Hematopoietic multipotent progenitor cell (in vitro differentiated cells): ENCODE results near the gene VSTM4. TPM values are rescaled to one million over a fixed set of nuclear protein-coding genes. Genes with fewer than 3 reads are reported as not detected.

Experiments
- DNase-seq, 3 donors: peaks; one replicate each; pipeline ENCODE4 v3.0.0-alpha.2; 2011 to 2015; ENCODE audit warnings: low read depth in 2 of 3, low spot score in 2 of 3
- total RNA-seq: library from RNA; depleted of rRNA; stranded (reverse); fragments of >200 nt; gene quantifications from one replicate; pipeline ENCODE4 v1.2.3, GENCODE V29; 2012

The VSTM4 gene
- total RNA-seq, 1 donor: 0.27 TPM

DNA sequence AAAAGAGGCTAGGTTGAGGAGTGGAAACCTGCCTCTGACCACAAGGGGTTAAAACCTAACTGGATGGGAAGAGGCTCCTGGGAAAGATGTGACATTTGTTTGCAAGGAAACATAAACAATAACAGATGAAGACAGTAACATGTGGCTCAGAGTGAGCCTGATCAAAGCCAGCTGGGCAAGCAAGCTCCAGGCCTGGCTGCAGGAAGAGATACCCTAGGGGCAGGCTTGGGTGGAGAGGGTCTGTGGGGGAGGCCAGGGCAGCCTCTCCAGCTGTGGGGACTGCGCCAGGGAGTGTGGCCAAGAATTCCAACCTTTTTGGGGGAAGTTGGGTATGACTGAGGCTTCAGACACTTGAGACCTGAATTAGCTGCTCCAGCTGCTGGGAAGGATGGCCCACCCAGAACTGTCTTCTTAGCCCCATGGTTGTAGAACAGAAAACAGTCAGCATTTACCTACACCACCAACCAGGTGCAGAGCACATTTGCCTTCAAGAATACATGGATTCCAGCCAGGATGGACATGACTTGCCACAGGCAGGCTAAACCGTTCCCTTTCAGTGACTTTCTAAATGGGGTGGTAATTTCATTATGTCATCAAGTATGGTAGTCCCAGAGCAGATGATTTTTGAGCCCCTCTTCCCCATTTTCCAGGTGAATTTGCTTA lies 28.9 kb upstream of the VSTM4 start:
- DNase-seq: no peak

DNA sequence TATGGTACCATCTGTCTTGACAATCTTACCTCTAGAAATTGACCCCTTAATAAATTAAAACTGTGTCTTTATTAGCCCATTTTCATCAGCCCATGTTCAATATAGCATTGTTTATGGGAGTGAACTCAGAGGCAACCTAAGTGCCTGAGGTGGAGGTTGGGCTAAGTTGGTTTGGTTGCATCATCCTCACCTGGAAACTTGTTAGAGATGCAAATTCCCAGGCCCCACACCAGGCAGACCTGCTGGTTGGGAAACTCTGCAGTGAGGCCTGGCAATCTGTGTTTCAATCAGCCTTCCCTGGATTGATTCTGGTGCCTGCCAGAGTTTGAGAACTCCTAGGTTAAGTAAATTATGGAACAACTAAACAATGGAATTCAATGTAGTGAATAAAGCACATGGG lies 27.9 kb upstream of the VSTM4 start:
- no peak for DNase-seq

DNA sequence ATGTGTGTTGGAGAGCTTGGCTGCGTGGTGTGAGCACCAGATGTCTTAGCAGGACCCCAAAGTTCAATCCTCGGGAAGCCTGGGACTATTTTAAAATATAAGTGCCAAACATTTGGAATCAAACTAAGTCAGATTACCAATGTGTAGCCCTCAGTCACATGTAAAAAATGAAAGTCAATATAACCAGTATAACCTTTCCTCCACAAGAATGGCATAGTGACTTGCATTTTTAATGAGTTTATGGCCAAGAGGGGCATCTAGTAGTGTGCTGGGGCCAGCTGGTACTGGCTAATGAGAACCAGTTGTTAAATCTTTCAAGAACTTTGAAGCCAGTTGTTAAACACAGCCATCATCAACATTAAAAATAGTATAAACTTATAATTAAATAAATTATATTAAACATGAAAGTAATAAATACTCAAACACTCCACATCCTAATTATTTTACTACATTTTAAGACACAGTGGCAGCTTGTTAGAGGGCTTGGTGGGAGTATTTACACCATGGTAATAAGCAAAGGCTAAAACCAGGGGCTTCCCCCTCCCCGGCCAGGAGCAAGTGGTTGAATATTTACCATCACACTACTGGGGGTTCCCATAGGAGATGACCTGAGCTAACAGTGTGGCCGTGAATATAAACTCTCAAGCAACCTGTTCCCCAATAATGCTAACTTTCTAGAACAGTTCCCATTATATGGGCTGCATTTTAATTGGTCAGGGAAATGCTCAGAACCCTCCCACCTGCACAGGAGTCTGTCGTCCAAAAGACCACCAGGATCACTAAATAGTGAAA lies 26.4 kb upstream of the VSTM4 start:
- no peak for DNase-seq

DNA sequence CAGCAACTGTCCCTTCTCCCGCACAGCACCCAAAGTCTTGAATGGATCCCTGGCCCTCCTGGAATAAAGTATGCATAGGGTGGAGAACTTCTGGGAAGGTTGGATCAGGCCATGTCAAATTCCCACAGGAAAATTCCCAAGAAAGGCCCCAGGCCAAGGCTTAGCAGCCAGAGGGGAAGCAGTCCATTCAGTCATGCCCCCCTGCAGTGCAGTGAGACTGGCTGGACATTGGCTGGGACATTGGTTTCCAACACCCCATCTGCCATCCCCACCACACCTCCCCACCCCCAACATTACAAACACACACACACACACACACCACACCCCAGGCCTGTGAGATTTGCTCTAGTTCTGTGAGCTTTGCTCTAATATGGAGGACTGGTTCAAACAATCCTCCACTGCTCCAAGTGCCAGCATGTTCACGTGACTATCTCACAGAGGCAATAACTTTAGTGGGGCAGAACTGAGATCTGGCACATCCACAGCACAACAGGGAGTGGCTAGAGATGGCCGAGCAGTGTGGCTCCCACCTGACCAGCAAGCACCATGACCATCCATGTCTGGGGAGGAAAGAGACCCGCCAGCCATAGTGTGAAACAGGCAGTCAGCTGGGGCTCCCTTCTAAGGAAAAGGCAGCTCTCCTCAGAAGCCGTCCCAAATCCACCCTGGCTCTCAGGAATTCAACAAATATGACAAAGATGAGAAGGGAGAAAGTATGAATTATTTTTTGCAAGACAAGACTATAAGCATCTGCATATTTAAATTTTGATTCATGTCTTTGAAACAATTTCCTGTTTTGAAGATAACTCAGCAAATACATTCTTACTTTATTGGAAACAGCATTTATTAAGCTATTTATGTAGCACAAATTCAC lies 25.2 kb upstream of the VSTM4 start:
- DNase-seq: no peak

DNA sequence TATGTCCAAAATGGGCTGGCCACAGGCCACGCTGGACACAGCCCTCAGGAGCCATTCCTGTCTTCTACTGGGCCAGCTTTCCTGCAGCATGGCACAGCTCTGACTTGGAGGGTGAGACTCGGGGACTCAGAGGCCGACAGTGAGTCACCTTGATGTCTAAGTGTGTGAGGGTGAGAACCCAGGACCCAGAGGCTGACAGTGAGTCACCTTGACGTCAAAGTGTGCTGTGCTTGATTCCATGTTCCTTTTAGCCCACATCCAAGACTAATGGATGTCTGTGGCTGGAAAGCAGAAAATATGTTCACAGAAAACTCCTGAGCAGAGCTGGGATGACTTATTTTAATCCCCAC lies 24.5 kb upstream of the VSTM4 start:
- DNase-seq: no peak

DNA sequence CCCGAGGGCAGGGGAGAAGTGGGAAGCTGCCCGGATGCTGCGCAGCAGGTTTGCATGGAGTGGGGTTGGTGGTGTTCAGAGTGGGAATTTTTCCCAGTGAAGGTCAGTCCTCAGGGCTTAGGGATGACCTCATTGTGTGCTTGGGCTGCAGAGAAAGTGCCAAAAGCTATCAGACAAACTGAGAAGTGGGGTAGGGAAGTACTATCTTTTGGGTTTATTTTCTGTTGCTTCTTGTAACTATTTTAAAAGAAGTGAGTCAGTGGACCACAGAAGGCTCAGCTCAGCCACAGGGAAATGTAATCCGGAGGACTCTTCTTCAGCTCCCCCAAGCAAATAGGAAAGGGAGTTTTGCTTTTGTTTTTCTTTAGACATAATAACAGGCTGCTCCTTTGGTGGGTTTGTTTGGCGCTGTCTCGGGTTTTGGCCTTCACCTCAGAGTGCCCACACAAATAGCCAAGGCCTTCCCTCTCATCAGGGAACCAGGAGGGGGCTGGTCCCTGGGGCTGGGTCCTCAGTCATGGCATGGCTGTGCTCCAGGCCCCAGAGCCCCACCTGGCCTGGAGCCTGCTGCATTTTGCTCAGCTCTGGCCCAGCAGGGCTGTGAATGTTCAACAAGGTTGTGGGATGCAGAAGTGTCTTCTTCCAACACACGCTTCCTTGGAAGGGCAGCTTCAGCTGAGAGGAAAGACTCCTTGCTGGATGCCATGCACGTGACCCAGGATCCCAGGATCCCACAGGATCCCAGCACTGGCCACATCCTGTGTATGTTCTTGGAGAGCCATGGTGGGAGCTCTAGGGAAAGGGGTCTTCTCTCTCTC lies 23.9 kb upstream of the VSTM4 start:
- DNase-seq: no peak

DNA sequence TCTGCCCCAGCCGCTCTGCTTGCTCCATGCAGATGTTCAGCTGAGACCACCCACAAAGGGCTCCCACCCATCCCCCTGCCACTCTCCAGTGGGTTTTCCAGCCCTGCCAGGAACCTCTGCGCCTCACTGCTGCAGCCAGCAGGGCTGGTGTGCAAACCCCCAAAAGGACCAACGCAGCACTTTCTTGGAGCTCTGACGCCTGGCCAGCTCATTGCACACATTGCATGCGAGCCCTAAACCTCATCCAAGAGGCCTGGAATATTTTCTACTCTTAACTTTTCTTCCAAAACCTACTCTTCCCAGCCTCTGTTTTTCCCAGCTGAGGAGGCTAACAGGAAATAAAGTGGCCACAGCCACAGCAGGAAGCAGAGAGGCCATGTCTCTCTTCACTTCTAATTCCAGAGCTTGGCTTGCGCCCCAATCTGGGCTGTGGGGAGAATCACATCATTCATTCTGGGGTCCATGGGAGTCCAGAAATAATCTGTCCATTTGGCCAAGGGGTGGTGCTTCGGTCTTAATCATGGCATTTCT lies 23.1 kb upstream of the VSTM4 start:
- DNase-seq: no peak

DNA sequence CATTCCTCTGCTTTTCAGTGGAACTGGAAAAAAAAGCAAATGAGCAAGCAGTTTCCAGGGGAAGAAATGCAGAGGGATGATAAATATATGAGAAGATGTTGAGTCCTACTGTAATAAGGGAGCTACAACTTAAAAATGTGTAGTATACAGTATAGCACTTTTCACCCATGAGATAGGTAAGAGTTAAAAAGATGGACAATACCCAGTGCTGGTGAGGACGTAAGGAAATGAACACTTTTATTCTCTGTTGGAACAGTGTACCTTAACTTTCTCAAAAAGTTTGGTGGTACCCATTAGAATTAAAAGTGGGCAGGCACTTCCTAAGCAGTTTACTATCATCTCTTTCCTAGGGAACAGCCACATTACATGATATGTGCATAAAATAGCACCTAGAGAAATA lies 21.2 kb upstream of the VSTM4 start:
- DNase-seq: no peak

DNA sequence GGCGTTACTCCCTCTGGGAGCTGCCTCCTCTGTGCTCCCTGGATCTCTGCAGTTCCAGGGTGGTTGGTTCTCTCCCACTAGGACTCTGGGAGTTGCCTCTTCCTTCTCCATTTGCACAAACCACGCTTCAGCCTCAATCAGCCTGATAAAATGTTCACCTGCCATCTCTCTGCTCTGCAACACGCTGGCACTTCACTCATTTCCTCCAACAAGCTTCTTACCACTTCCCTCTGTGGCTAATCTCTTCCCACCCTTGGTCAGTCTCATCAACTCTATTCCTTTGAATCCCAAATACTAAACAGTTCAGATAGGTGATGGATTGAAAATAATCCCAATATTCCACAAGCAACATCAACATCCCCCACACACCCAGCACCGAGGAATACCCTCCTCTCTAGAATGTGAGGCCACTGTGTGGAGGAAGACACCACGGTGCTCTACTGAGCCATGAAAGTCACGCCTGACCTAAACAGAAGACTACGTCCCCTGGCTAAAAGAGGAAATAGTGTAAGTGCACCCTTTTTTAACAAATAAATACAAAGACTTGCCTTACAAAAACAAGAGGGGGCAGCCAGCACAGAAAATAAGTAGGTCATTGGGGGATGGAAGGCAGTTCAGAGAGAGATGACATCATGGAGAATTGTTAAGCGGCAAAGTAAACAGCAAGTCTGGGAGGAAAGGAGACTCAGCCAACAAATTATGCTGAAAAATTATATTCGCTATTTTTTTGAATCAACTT lies 20.4 kb upstream of the VSTM4 start:
- no peak for DNase-seq

DNA sequence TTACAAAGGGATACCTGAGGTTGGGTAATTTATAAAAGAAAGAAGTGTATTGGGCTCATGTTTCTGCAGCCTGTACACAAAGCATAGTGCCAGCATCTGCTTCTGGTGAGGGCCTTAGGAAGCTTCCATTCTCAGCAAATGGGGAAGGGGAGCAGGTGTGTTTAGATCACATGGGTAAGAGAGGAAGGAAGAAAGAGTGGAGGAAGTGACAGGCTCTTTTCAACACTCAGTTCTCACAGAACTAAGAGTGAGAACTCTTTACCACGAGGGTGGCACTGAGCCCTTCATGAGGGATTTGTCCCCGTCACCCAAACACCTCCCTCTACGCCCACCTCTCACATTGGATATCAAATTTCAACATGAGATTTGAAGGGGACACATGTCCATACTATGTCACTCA lies 19.0 kb upstream of the VSTM4 start:
- DNase-seq: peak in 1 of 3 donors; percentile 11

DNA sequence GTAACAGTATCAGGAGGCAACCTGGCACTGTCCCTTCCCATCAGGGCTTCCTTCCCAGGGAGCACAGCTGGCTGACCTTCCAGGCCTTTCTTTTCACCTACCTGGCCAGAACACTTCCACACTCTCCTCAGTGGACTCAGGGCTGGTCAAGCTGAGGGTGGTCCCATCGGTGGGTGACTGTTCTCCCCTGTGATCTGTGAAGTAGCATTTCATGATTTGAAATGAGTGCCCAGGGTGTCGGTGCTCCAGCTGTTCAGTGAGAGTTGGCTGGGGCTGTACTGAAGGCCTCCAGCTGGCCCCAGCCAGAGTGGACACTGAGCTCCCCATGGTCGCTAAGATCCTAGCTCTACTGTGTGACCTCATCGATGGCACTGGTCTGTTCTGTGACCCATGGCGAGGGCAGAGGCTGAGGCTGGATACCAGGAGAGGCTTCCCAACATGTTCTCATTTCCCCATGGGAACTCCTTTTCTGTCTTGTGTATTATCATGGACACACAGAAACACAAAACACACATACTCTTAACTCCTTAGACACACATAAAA lies 18.5 kb upstream of the VSTM4 start, which contains the start of gene FAM170B:
Gene FAM170B (minus strand): TSS at position 316 of the 543 bp plus-strand sequence. CDS start 103 bp downstream, at position 213.
- DNase-seq: no peak

DNA sequence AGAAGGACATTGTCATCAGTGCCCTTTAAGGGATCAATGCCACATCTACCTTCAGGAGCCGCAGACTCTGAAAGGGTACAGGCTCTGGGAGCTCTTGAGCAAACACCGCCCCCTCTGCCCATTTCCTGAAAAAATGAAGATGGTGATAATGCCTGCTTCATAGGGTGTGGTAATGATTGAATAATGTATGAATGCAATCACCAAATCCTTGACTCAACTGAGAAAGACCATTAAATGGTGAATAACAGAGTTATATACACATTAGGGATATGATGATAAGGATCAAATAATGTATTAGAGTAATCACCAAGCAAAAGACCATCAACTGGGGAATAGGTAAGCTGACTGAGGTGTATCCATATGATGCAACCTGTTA lies 17.0 kb upstream of the VSTM4 start:
- DNase-seq: no peak

DNA sequence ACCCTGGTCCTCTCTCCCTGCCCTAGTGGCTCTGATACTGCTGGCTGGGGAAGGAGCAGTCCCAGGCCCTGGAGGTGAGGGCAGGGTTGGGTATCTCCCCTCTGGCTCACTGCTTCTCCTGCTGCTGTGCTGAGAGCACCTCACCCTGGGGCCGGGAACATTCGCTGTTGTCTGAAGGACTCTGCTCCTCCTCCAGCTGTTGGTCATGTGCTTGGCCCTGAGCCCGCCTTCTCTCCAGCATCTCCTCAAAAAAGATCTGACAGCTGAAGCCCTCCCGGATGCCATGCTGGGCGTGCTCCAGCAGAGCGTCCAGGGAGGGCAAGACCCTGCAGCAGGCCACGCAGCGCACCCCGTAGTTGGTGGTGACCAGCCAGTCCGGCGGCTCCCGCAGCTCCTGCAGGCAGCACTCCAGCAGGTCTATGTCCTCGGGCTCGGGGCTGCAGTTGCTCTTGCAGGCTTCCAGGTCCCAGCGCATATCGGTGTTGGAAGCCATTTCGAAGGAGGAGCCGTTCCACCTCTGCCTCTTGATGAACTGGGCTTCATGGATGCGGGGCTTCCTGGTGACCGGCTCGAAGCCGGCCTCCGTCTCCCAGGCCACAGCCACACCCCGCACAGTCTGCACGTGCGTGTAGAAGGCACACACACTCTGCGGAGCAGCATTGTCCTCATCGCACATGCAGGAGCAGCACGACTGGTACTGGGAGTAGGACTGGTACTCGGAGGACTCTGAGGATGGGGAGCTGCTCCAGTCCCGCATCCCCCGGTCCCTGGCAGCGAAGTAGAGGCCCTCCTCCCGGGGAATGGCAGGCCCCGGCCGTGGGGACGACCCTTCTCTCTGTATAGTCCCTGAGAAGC lies 16.4 kb upstream of the VSTM4 start:
- no peak for DNase-seq

DNA sequence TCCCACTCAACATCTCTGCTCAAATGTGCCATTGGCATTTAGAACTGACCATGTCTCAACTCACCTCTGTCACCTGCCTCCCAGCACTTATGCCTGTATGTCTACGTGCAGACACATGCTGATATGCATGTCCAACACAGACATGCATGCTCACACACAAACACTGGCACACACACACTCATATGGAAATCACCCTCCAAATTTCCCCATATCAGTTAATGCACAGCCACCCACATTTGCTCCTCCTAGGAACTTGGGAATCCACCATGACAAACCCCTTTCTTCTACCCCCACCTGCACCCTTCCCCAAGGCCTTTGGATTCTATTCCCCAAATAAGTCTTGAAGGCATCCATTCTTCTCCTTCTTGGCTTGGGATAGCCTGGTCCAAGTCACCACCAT lies 14.1 kb upstream of the VSTM4 start:
- no peak for DNase-seq

DNA sequence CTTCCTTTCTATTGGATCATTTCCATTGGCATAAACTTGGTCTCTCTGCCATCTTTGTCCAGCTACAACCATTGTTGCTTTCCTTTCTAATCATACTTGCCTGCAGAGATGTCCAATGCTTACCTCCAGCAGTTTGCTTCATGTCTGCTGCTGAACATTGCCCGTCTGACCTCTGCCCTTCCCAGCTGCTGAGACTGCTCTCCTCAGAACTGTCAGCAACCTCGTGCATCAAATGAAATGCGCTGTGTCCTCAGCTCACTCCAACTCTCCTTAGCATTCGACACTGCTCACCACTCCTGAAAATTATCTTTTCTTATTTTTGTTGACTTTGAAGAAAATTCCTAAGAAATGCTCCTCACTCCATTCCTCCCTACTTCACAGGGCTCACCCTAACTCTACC lies 13.5 kb upstream of the VSTM4 start:
- no peak for DNase-seq

DNA sequence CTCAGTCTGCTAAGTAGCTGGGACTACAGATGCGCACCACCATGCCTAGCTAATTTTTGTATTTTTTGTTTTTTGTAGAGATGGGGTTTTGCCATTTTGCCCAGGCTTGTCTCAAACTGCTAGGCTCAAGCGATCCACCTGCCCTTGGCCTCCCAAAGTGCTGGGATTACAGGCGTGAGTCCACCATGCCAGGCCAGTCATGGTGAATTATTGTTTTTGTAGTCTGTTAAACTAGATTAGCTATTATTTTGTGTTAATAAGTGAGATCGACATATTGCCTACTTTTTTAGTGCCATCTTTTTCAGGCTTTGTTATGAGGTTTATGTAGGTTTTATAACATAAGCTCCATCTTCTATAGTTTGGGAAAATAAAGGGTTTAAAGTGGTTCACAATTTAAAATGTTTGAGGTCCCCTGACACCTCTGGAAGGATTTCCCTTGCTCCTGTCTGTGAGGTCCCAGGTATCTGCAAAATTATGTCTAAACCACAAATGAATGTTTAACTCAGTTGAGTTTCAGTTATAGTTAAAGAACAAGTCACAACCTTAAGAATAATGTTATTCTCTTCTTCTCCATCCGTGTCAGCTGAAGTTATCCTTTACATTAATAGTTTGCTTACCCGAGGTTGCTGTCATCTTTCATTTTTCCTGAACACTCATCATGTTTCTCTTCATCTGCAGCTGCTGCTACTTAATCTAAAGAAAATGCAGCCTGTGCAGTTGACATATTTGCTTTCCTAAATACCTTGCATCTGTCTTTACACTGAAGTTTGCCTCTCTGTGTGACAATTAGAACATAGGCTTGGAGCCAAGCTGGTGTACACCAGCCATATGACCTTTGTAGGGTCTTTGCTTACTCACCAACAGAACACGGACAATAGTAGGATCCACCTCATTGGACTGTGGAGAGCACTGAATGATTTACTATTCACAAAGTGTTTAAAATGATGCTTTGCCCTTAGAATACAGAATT lies 8.9 kb upstream of the VSTM4 start:
- no peak for DNase-seq

DNA sequence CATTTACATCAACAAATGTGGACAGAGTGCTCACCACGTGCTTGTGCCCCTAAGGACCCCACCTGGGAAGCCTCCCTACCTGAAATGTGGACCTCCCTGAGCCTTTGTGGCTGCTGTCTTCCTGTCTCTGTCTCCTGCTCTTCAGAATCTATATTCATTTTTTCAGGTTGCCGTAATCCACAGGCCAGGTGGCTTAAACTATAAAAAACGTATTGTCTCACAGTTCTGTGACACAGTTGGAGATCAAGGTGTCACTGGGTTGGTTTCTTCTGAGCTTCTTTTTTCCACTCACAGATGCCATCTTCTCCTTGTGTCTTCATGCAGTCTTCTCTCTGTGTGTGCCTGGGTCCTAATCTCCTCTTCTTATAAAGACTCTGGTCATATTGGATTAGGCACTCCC lies 5.6 kb upstream of the VSTM4 start:
- no peak for DNase-seq
